Thyroid gland (tissue), 4 donors: ENCODE results near the gene NFIX. TPM values are rescaled to one million over a fixed set of nuclear protein-coding genes. Genes with fewer than 3 reads are reported as not detected.
A peak's percentile ranks its signal among the peaks of the same experiment; 100 is the strongest.
"Not testable (repeated sequence)": the region's sequence is repeated elsewhere in the genome, so short reads cannot be mapped to it uniquely, and the experiment has no call there.

Experiments
- DNase-seq, 2 donors: peaks; one replicate each; pipeline ENCODE4 v3.0.0-alpha.2; 2019
- H3K27ac ChIP-seq, 3 donors: fragments of 200-600 bp; sonication (generic); 1 replicate in 2 of 3; 2 replicates in 1 of 3; pipeline ENCODE4 v1.5.1; 2016 to 2019; ENCODE audit warnings: mild to moderate bottlenecking in 1 of 3, moderate library complexity in 1 of 3
- H3K27me3 ChIP-seq: fragments of 200-600 bp; sonication (generic); one replicate; pipeline ENCODE4 v1.5.1; 2019
- H3K36me3 ChIP-seq, 2 donors: fragments of 200-600 bp; sonication (generic); one replicate each; pipeline ENCODE4 v1.5.1; 2016 to 2019
- H3K4me1 ChIP-seq, 2 donors: fragments of 200-600 bp; sonication (generic); one replicate each; pipeline ENCODE4 v1.5.1; 2017 to 2019
- H3K4me3 ChIP-seq, 3 donors: fragments of 200-600 bp; sonication (generic); replicated peaks in 1 of 3; 1 replicate in 2 of 3; 2 replicates in 1 of 3; pipeline ENCODE4 v1.5.1; 2016; ENCODE audit warnings: mild to moderate bottlenecking in 1 of 3
- H3K9me3 ChIP-seq: fragments of 200-600 bp; sonication (generic); one replicate; pipeline ENCODE4 v1.5.1; 2017
- POLR2A ChIP-seq, 2 donors: fragments of 450-650 bp; IDR thresholded peaks; one replicate each; pipeline ENCODE4 v1.6.1; 2017; ENCODE audit warnings: antibody characterized with exemption in 2 of 2, mild to moderate bottlenecking in 2 of 2, moderate library complexity in 1 of 2
- WGBS, 2 donors: methylation state at CpG; one replicate each; pipeline ENCODE4 v1.1.5; 2017; 5-methylcytosine and 5-hydroxymethylcytosine counted together
- intact Hi-C: fragments of 100-400 bp; cut with DNase I; formaldehyde crosslinking; loops from one replicate; pipeline ENCODE4 v1.15.1; 2023
- total RNA-seq, 4 donors: library from RNA; depleted of rRNA; stranded (reverse); fragments of >200 nt; gene quantifications; one replicate each; pipeline ENCODE4 v1.2.3, GENCODE V29; 2016
- TF ChIP-seq, protein P1 (sequence below), 6 experiments: fragments of 200-600 bp in 3 of 6; fragments of 450-650 bp in 3 of 6; sonication (generic) in 3 of 6; IDR thresholded peaks; one replicate each; pipeline ENCODE4 v1.5.1; 2016 to 2019; ENCODE audit warnings: antibody characterized with exemption in 6 of 6, mild to moderate bottlenecking in 2 of 6, inconsistent platforms in 1 of 6, moderate library complexity in 1 of 6

The NFIX gene
- total RNA-seq, 4 donors from 2014 or later, result 38.8 to 70.2 (median 62.4) TPM

DNA sequence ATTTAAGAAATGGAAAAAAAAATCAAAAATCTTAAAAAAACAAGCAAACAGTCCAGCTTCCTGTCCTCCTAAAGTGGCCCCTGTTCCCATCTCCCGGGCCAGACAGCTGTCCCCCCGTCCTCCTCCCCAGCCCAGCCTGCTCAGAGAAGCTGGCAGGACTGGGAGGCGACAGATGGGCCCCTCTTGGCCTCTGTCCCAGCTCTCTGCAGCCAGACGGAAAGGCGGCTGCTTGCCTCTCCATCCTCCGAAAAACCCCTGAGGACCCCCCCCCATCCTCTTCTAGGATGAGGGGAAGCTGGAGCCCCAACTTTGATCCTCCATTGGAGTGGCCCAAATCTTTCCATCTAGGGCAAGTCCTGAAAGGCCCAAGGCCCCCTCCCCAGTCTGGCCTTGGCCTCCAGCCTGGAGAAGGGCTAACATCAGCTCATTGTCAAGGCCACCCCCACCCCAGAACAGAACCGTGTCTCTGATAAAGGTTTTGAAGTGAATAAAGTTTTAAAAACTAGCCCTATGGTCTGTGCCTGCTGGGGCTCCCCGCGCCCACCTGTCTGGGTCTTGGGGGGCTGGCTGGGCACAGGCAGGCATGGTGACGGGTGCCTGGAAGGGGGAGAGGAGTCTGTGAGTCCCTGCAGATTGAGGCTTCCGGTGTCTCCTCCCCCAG is 42.0 kb upstream of the NFIX start:
- 53 to 60% methylated on average over 11 of the region's 11 CpGs for WGBS, 2 donors
- TF ChIP-seq POLR2A (IDR thresholded peaks at IDR 0.05), result no peak
- TF ChIP-seq, protein P1, sequence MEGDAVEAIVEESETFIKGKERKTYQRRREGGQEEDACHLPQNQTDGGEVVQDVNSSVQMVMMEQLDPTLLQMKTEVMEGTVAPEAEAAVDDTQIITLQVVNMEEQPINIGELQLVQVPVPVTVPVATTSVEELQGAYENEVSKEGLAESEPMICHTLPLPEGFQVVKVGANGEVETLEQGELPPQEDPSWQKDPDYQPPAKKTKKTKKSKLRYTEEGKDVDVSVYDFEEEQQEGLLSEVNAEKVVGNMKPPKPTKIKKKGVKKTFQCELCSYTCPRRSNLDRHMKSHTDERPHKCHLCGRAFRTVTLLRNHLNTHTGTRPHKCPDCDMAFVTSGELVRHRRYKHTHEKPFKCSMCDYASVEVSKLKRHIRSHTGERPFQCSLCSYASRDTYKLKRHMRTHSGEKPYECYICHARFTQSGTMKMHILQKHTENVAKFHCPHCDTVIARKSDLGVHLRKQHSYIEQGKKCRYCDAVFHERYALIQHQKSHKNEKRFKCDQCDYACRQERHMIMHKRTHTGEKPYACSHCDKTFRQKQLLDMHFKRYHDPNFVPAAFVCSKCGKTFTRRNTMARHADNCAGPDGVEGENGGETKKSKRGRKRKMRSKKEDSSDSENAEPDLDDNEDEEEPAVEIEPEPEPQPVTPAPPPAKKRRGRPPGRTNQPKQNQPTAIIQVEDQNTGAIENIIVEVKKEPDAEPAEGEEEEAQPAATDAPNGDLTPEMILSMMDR (IDR thresholded peaks at IDR 0.05), result no peak
- DNase-seq, result no peak

DNA sequence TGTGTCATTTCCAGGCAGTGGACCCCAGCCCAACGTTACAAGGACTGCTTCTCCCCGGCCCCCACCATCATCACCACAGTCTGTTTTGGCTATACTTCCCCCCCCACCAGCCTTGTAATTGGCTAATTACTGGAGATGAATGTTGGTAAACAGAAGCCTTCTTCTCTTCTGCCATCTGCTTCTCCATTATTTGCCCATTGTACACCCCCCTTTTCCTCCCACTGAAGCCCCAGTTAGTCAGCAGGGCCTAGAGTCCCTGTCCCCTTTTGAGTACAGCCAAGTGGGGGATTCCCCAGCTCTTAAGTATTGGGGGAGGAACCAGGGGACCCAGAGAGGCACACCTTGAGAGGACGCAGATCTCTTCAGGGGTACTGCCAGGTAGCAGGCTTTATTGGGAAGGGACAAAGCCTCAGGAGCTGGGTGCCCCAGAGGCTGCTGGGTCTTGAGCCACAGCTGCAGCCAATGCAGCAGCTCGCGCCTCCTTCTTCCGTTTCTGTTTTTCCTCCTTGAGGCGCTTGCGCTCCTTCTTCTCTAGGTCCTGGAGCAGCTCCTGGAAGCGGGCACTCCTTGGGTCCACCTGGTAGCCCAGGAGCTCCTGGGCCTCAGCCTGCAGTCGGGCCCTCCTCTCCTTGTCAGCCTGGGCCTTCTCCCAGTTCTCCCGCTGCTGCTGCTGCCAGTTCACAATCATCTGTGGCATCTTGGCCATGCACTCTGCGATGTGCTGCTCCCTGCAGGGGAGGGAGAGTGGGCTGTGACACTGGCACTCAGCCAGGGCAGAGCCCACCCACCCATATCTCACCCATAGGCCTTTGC is 41.3 kb upstream of the NFIX start:
- no peak overlapping the region for H3K4me3 ChIP-seq
- H3K27me3 ChIP-seq, result no peaks in the 10 kb centered on the region
- H3K27ac ChIP-seq, result peak overlapping the region in 2 of 3 donors; percentile 34 to 59
- DNase-seq, result no peak
- WGBS, 2 donors, result 70 to 76% methylated on average over 10 to 12 of the region's 12 CpGs
- H3K4me1 ChIP-seq, result peaks cover 9 to 27% of the 10 kb centered on the region in 2 donors
- intact Hi-C loops, result no loop called here
- H3K36me3 ChIP-seq, result peaks cover 39 to 44% of the 10 kb centered on the region in 2 donors
- TF ChIP-seq, protein P1 (IDR thresholded peaks at IDR 0.05), result no peak
- no peak for TF ChIP-seq POLR2A (IDR thresholded peaks at IDR 0.05)
- no peaks in the 10 kb centered on the region for H3K9me3 ChIP-seq

More for the DNA sequence above, 42.0 kb upstream of the NFIX start:
- intact Hi-C loops, result no loop called here
- no peaks in the 10 kb centered on the region for H3K27me3 ChIP-seq
- H3K36me3 ChIP-seq, result peaks cover 46 to 52% of the 10 kb centered on the region in 2 donors
- peak overlapping the region in 2 of 3 donors; percentile 34 to 59 for H3K27ac ChIP-seq
- no peaks in the 10 kb centered on the region for H3K9me3 ChIP-seq
- H3K4me3 ChIP-seq, result no peak overlapping the region
- peaks cover 9 to 27% of the 10 kb centered on the region in 2 donors for H3K4me1 ChIP-seq

DNA sequence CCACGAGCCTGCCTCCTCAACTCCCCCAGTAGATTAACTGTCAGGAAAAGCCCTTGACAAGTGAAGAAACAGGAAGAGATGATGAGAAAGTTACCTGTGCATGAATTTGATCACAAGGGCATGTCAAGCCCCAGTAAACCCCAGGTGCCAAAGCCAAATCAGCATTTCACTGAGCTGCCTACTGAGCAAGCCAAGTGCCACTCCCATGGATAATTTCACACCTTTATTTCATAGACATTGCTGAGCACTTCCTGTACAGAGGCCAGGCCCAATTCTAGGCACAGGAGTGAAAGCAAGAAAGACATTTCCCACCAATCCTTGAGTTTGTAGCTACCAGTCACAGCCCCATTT is 40.7 kb upstream of the NFIX start:
- peaks cover 33 to 38% of the 10 kb centered on the region in 2 donors for H3K36me3 ChIP-seq
- no peaks in the 10 kb centered on the region for H3K9me3 ChIP-seq
- WGBS, 2 donors, result 14 to 57% methylated on average over 1 of the region's 1 CpG
- intact Hi-C loops, result no loop called here
- TF ChIP-seq, protein P1 (IDR thresholded peaks at IDR 0.05), result no peak
- TF ChIP-seq POLR2A (IDR thresholded peaks at IDR 0.05), result no peak
- peaks cover 9 to 27% of the 10 kb centered on the region in 2 donors for H3K4me1 ChIP-seq
- no peak overlapping the region for H3K27ac ChIP-seq
- H3K27me3 ChIP-seq, result no peaks in the 10 kb centered on the region
- no peak overlapping the region for H3K4me3 ChIP-seq
- DNase-seq, result no peak

DNA sequence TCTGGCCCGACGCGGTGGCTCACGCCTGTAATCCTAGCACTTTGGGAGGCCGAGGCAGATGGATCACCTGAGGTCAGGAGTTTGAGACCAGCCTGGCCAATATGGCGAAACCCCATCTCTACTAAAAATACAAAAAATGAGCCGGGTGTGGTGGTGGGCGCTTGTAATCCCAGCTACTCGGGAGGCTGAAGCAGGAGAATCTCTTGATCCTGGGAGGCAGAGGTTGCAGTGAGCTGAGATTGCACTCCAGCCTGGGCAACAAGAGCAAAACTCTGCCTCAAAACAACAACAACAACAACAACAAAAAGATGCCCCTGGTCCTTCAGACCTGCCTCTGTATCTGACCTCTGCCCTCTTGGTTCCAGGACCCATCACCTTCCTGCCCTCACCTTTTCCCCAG is 39.7 kb upstream of the NFIX start:
- H3K27me3 ChIP-seq, DNase-seq, intact Hi-C loops, H3K9me3 ChIP-seq, H3K4me3 ChIP-seq: not testable (repeated sequence)
- WGBS, 2 donors, result 91% methylated on average over 9 of the region's 9 CpGs
- H3K36me3 ChIP-seq, result peaks cover 28 to 29% of the 10 kb centered on the region in 2 donors
- peak overlapping the region in 1 of 3 donors; percentile 83 for H3K27ac ChIP-seq
- H3K4me1 ChIP-seq, result peaks cover 9 to 27% of the 10 kb centered on the region in 2 donors

DNA sequence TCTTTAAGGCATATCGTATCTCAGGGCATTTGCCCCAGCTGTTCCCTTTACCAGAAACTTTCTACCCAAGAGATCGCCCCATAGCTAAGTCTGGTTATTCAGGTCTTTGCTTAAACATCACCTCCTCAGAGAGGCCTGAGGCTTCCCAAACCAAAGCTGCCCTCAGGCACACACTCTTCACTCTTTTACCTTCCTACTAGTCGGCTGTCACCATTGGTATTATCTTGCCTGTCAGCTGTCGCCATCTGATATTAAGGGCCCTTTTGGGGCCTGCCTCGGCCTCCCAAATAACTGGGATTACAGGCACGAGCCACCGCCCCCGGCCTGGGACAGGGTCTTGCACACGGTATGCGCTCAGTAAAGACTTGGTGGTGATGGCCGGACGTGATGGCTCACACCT is 39.3 kb upstream of the NFIX start:
- intact Hi-C loops, result no loop called here
- 75% methylated on average over 12 of the region's 12 CpGs for WGBS, 2 donors
- H3K4me1 ChIP-seq, result peaks cover 9 to 27% of the 10 kb centered on the region in 2 donors

More for the DNA sequence above, 39.3 kb upstream of the NFIX start:
- TF ChIP-seq POLR2A (IDR thresholded peaks at IDR 0.05), result no peak
- TF ChIP-seq, protein P1 (IDR thresholded peaks at IDR 0.05), result no peak
- Histone ChIP-seq H3K9me3 (no peaks in the 10 kb centered on the region), H3K27ac (peak overlapping the region in 2 of 3 donors; percentile 83 to 92), H3K27me3 (no peaks in the 10 kb centered on the region), H3K4me3 (peak overlapping the region in 1 of 3 donors; percentile 96), H3K36me3 (peaks cover 26 to 29% of the 10 kb centered on the region in 2 donors)
- DNase-seq, result no peak
